ENCODE results near the gene MXD4. TPM values are rescaled to one million over a fixed set of nuclear protein-coding genes. Genes with fewer than 3 reads are reported as not detected.
"Not testable (repeated sequence)": the region's sequence is repeated elsewhere in the genome, so short reads cannot be mapped to it uniquely, and the experiment has no call there.

The MXD4 gene
- total RNA-seq, 1 experiment from 2014 or later, result 5.8 TPM

- DNase-seq (ENCODE audit: low read depth), result not testable (repeated sequence)
Measured at GRCh38 chr4:2275044-2275397, 13.1 kb upstream of the MXD4 start.

- no peak for DNase-seq (ENCODE audit: low read depth)
Measured at GRCh38 chr4:2274320-2275043, 12.6 kb upstream of the MXD4 start.

- DNase-seq (ENCODE audit: low read depth), result no peak
Measured at GRCh38 chr4:2273657-2274319, 11.9 kb upstream of the MXD4 start.

DNA sequence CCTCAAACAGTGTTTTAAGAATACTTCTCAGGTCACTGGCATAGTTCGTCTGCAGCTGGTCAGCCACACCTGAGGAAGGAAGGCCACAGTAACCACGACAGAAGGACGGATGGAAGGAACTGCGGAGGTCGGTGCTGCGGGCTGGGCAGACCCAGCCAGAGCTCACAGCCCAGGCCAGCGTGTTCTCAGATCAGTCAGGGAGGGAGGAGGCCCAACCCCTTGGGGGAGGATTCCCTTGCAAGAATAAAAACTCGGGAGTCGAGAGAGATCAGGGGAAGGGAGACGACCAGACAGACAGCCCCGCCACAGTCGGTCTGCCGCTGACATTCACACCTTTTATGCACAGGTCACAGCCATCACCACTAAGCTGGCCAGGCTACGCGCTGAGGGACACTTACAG lies 11.3 kb upstream of the MXD4 start:
- no peak for DNase-seq (ENCODE audit: low read depth)

GRCh38 chr4:2272828-2273120 lies 10.9 kb upstream of the MXD4 start:
- DNase-seq (ENCODE audit: low read depth), result no peak

GRCh38 chr4:2272026-2272827 lies 10.3 kb upstream of the MXD4 start:
- no peak for DNase-seq (ENCODE audit: low read depth)

DNA sequence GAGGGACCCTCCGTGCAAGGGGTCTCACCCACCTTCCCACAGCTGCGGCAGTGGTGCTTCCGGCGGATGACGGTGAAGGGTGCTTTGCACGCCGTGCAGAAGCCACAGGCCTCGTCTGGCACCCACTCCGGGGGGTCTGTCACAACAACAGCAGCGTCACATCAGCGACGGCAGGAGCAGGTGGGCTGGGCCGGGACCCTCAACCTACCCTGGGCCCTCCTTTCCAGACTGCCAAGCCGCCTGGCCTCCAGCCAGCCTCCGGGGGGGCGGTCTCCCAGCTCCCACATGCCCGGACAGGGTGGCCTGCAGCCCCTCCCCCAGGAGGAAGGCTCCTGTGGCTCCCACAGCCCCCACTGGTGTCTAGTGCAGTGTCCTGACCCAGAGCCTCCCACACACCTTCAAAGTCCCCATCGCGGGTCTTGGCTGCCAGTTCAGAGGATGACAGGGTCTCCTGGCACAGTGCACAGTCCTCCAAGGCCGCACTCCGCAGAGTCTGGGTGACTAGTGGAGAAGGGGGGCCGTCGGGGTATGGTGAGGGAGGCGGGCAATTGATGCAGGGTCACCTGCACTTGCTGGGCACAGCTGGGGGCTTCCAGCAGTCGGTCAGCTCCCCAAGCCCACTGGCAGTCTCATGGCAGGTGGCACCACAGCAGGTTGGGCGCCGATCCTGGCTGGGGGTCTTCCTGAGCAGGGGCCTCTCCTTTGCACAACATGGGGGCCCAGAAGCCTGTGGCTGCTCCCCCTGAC lies 9.5 kb upstream of the MXD4 start:
- no peak for DNase-seq (ENCODE audit: low read depth)

GRCh38 chr4:2270341-2271165 lies 8.6 kb upstream of the MXD4 start:
- no peak for DNase-seq (ENCODE audit: low read depth)

- DNase-seq (ENCODE audit: low read depth), result no peak
Measured at GRCh38 chr4:2269618-2270163, 7.8 kb upstream of the MXD4 start.

DNA sequence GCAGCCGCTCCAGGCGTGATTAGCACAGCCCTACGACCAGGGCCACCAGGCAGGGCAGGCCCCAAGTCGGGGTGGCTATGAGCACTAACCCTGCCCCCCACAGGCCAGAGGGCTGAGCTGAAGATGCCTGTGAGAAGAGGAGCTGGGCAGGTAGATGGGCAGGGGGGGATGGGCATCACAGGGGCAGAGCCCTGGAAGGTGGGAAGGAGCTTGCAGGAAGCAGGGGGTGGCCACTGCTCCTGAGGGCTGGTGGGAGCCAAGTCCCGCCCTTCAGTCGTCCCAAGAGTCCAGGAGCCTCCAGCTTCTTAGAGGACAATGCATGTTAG lies 7.3 kb upstream of the MXD4 start:
- no peak for DNase-seq (ENCODE audit: low read depth)

- DNase-seq (ENCODE audit: low read depth), result no peak
Measured at GRCh38 chr4:2268357-2269205, 6.7 kb upstream of the MXD4 start.

DNA sequence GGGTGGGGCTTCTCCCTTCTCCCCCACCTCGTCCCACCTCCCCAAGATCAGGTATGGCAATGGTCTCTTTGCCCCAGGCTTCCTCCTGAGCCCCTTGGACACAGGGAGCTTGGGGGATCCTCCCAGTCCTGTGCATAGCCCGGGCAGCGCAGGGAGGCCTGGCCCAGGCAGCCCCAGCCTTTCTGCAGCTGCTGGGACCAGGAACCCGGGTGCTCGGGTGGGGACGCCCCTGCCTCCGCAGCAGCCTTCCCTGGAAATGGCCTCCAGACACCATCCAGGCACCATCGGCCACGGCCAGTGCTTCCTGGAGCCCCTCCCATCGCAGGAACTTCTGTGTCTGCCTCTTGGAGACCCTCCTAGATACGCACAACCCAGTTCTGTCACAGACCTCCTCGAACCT lies 5.9 kb upstream of the MXD4 start:
- DNase-seq (ENCODE audit: low read depth), result no peak

DNA sequence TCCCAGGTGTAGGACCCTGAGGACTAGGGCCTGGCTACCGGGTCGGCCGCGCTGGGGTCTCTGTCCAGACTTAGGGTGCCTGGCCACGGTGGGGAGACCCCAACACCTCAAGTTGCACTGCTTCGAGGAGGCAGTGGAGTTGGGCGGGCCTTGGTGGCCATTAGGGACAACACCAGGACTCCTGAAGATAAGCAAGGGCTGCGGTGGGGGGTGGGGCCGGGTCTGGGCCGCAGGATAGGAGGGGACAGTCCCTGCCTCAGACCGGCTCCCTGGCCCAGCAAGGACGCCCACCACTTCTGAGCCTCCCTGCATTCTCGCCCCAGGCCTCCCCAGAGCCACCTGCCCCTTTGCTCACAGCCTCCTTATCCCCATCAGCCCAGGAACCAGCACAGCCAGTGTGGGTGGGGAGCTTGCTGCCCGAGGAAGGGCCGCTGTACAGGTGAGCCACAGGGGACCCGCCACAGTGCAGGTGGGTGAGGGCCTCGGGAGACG lies 5.5 kb upstream of the MXD4 start:
- no peak for DNase-seq (ENCODE audit: low read depth)

- no peak for DNase-seq (ENCODE audit: low read depth)
Measured at GRCh38 chr4:2266821-2267220, 4.9 kb upstream of the MXD4 start.

- DNase-seq (ENCODE audit: low read depth), result no peak
Measured at GRCh38 chr4:2266181-2266580, 4.3 kb upstream of the MXD4 start.

DNA sequence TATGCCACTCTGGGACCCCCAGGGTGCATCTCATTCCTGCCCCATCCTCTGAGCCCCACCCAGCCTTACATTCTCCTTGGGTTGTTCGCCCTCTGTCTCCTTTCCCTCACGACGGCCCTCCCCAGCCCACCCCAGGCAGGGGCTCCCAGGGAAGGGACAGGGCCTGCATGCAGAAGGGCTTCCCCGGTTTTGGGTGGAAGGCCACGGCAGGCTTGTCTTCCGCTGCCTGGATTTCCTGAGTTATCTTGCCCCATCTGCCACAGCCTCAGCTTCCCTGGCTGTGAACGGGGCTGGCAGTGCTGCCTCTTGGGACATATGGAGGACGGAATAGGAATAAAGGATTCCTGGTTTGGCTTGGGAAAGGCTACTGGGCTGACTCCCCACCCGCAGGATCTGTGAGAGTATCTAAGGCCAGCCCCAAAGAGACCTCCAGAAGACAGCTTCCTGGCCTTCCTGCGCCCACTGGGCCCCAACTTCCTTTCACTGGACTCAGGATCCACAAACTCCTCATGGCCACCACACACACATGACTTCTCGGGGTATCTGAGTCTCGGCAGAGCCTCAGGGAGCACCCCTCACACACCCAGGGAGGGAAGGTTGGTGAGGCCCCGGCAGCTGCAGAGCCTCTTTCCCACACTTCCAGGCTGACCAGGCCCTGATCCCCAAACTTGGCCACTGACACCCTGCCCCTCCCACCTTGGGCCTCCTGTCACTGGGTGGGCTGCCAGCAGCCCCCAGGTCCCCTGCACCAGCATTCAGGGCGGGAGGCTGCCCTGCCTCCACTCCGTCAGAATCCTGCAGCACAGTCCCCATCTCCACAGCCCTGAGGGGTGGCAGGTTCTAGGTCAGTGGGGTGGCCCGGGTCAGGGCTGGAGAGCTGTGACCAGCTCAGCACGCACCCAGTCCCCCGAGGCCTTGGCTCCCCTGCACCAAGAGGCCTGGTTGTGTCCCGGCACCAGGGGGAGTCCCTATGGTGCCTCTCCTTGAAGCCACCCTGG lies 3.5 kb upstream of the MXD4 start:
- DNase-seq (ENCODE audit: low read depth), result no peak

- no peak for DNase-seq (ENCODE audit: low read depth)
Measured at GRCh38 chr4:2264481-2265041, 2.7 kb upstream of the MXD4 start.

GRCh38 chr4:2263926-2264321 lies 2.0 kb upstream of the MXD4 start:
- no peak for DNase-seq (ENCODE audit: low read depth)

GRCh38 chr4:2262944-2263250 lies 988 bp upstream of the MXD4 start:
- DNase-seq (ENCODE audit: low read depth), result no peak
